ENCODE measurements around the gene SPA17. TPM values are rescaled to one million over a fixed set of nuclear protein-coding genes. Genes with fewer than 3 reads are reported as not detected.

Gene SPA17
- total RNA-seq, 4 donors from 2014 or later, result 1.9 to 6.2 (median 2.9) TPM

DNA sequence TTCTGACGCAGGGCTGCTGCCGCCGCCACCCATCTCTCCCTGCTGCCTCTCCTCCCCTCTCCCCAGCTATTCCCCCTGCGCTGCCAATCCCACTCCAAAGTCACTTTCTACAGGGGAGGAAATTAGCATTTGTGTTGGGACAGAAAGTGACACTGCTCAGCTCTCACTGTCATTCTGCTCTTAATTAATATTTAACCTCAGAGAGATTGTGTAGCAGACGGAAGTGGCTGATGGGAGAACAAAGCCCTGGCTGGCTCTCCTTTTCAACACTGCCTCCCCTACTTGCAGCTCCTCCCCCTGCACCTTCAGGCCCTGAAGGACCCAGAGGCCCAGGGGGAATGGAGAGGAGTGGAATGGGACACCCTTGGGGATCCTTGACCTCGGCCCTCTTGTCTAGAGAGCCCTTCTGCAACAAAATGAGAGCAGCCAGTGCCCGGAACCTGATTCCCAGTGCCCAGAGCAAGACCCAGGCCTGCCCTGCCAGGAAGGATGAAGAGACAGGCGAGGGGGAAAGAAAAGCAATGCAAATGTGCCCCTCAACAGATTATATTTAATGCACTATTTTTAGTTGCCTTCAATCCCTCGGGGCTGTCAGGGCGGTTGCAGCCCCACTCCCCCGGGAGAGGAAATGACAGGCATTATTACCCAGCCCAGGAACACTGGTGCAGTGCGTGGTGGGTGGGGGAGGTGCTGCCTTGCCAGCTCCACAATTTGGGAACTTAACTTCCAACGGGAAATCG lies 51.4 kb downstream of the SPA17 start:
- 27 to 34% methylated on average over 14 of the region's 14 CpGs for WGBS, 2 donors
- intact Hi-C loops (cut with DNase I; ENCODE audit: low total_unique reads), result no loop called here
- DNase-seq (ENCODE audit: low spot score in 2 of 2), result no peak
- H3K4me3 ChIP-seq (ENCODE audit: low read depth, poor library complexity, severe bottlenecking), result no peak overlapping the region
- no peak for TF ChIP-seq POLR2A (IDR thresholded peaks at IDR 0.05)
- TF ChIP-seq, protein P1, sequence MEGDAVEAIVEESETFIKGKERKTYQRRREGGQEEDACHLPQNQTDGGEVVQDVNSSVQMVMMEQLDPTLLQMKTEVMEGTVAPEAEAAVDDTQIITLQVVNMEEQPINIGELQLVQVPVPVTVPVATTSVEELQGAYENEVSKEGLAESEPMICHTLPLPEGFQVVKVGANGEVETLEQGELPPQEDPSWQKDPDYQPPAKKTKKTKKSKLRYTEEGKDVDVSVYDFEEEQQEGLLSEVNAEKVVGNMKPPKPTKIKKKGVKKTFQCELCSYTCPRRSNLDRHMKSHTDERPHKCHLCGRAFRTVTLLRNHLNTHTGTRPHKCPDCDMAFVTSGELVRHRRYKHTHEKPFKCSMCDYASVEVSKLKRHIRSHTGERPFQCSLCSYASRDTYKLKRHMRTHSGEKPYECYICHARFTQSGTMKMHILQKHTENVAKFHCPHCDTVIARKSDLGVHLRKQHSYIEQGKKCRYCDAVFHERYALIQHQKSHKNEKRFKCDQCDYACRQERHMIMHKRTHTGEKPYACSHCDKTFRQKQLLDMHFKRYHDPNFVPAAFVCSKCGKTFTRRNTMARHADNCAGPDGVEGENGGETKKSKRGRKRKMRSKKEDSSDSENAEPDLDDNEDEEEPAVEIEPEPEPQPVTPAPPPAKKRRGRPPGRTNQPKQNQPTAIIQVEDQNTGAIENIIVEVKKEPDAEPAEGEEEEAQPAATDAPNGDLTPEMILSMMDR (IDR thresholded peaks at IDR 0.05), result no peak

DNA sequence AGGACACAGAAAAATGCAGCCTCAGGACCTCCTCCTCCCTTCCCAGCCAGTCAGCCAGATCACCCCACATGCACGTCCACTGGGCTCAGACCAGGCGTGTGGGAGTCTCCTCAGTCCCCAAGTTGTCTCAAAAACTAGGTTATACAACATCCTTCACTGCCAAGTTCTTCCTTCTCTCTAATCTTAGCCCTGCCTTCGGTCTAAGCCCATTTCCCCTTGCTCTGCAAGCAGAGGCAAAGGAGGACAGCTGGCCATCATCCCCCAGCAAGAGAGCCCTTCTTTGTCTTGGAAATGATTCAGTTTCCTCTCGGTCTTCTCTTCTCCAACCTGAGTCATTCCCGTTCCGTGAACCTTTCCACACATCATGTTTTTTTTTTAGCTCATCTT lies 52.0 kb downstream of the SPA17 start:
- no peak for DNase-seq (ENCODE audit: low spot score in 2 of 2)
- WGBS, 2 donors, result 18 to 24% methylated on average over 6 of the region's 6 CpGs
- intact Hi-C loops (cut with DNase I; ENCODE audit: low total_unique reads), result no loop called here
- H3K4me3 ChIP-seq (ENCODE audit: low read depth, poor library complexity, severe bottlenecking), result no peak overlapping the region
- TF ChIP-seq, protein P1 (IDR thresholded peaks at IDR 0.05), result no peak
- no peak for TF ChIP-seq POLR2A (IDR thresholded peaks at IDR 0.05)

DNA sequence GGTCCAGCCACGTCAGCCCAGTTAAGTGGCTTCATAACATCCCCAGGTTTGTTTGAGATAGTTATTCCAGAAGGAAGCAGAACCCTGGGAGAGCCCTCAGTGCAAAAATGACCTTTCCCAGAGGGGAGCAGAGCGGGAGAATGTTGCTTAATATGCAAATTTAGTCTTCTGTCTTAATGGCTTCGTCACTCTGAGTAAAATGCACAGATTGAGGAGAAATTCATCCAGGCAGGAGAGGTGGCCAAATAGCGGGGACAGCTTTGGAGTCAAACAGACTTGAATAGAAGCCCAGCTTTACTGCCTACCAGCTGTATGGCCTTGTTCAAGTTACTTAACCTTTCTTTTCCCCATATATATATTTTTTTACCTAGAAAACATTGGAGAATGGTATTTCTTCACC lies 53.8 kb downstream of the SPA17 start:
- no peak overlapping the region for H3K4me3 ChIP-seq (ENCODE audit: low read depth, poor library complexity, severe bottlenecking)
- intact Hi-C loops (cut with DNase I; ENCODE audit: low total_unique reads), result no loop called here
- WGBS, 2 donors, result 88% methylated on average over 4 of the region's 4 CpGs
- TF ChIP-seq, protein P1 (IDR thresholded peaks at IDR 0.05), result no peak
- no peak for TF ChIP-seq POLR2A (IDR thresholded peaks at IDR 0.05)
- no peak for DNase-seq (ENCODE audit: low spot score in 2 of 2)

DNA sequence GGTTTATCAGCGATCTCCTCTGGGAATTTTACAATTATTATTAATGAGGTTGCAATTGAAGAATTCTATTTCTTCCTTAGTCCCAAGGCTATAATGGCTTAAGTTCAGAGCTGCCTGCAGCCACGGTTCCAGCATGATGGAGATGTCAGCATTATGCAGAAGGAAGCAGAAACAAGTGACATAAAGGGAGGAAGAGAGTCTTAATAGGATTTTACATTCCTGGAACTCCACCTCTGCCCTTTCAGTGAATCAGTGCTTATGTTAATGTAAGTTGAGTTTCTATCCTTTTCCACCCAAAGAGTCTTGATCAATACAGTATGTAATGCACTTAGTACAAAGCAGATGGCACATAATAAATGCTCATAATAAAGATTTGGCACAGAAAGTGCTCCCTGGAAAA lies 54.4 kb downstream of the SPA17 start:
- no peak overlapping the region for H3K4me3 ChIP-seq (ENCODE audit: low read depth, poor library complexity, severe bottlenecking)
- no peak for DNase-seq (ENCODE audit: low spot score in 2 of 2)
- TF ChIP-seq, protein P1 (IDR thresholded peaks at IDR 0.05), result no peak
- TF ChIP-seq POLR2A (IDR thresholded peaks at IDR 0.05), result no peak
- intact Hi-C loops (cut with DNase I; ENCODE audit: low total_unique reads), result no loop called here
- WGBS, 2 donors, result 72 to 83% methylated on average over 2 of the region's 2 CpGs

DNA sequence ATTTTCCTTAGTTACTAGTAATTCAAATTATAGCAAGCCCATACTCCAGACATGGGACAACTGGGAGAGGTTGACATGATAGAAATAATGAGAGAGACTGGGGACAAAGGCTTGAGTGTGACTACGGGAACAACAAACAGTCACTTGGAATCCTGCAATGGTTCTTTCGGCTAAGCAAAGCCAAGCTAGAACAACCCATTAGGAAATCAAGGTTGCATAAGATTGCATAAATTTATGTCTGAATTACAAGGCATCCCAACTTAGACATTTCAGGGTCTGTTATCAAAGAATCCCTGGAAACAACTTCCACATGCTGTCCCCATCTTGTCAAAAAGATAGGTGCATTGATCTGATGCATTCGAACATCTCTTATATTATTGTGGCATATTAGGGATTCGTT lies 55.9 kb downstream of the SPA17 start:
- no peak for TF ChIP-seq POLR2A (IDR thresholded peaks at IDR 0.05)
- TF ChIP-seq, protein P1 (IDR thresholded peaks at IDR 0.05), result no peak
- WGBS, 2 donors, result 87 to 88% methylated on average over 4 of the region's 4 CpGs
- H3K4me3 ChIP-seq (ENCODE audit: low read depth, poor library complexity, severe bottlenecking), result no peak overlapping the region
- intact Hi-C loops (cut with DNase I; ENCODE audit: low total_unique reads), result no loop called here
- no peak for DNase-seq (ENCODE audit: low spot score in 2 of 2)

DNA sequence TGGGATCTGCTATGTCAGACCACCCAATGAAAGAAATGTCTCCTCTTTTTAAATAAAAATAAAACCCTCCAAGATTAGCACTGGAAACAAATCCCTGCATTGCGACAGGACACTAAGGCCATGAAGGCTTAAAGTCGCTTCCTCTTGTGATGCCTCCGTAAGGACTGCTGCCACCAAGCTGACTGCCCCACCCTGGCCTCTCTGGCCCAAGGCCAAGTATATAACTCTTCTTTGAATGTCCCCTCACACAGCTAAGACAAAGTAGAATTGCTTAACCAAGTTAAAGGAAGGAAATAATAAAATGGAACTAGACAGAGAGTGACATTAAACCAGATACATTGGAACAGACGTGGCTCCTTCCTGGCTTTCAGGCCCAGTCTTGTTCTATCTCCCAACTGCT lies 58.5 kb downstream of the SPA17 start:
- 84 to 87% methylated on average over 4 of the region's 4 CpGs for WGBS, 2 donors
- intact Hi-C loops (cut with DNase I; ENCODE audit: low total_unique reads), result no loop called here
- TF ChIP-seq, protein P1 (IDR thresholded peaks at IDR 0.05), result no peak
- TF ChIP-seq POLR2A (IDR thresholded peaks at IDR 0.05), result no peak
- no peak overlapping the region for H3K4me3 ChIP-seq (ENCODE audit: low read depth, poor library complexity, severe bottlenecking)
- DNase-seq (ENCODE audit: low spot score in 2 of 2), result peak in 1 of 2 donors; percentile 43
